WTC11 (cell line): ENCODE data around the gene RNF181. TPM values are rescaled to one million over a fixed set of nuclear protein-coding genes. Genes with fewer than 3 reads are reported as not detected.

Source experiments
- ATF6 ChIP-seq: sonication (generic); formaldehyde crosslinking; IDR thresholded peaks from 2 replicates; pipeline ENCODE4 v1.8.1; 2023; ENCODE audit warnings: mild to moderate bottlenecking, missing genetic modification reagents
- E2F1 ChIP-seq: sonication (generic); formaldehyde crosslinking; IDR thresholded peaks from 2 replicates; pipeline ENCODE4 v1.8.0; 2022; ENCODE audit warnings: mild to moderate bottlenecking, missing genetic modification reagents
- E2F5 ChIP-seq: sonication (generic); formaldehyde crosslinking; IDR thresholded peaks from 2 replicates; pipeline ENCODE4 v1.8.1; 2022; ENCODE audit warnings: mild to moderate bottlenecking, moderate library complexity, missing genetic modification reagents
- ERG ChIP-seq: fragments of 250-450 bp; sonication (Bioruptor Pico); IDR thresholded peaks from 2 replicates; pipeline ENCODE4 v1.8.0; 2021; ENCODE audit warnings: mild to moderate bottlenecking
- FOXP1 ChIP-seq: sonication (generic); formaldehyde crosslinking; IDR thresholded peaks from 2 replicates; pipeline ENCODE4 v1.8.0; 2022; ENCODE audit warnings: missing genetic modification reagents, mild to moderate bottlenecking, moderate library complexity, borderline replicate concordance
- JUN ChIP-seq: sonication (generic); formaldehyde crosslinking; IDR thresholded peaks from 2 replicates; pipeline ENCODE4 v1.8.0; 2023; ENCODE audit warnings: mild to moderate bottlenecking, missing genetic modification reagents
- MLX ChIP-seq: sonication (generic); formaldehyde crosslinking; IDR thresholded peaks from 2 replicates; pipeline ENCODE4 v1.8.1; 2023; ENCODE audit warnings: mild to moderate bottlenecking, missing genetic modification reagents, moderate library complexity
- NFE2L1 ChIP-seq: sonication (generic); formaldehyde crosslinking; IDR thresholded peaks from 2 replicates; pipeline ENCODE4 v1.8.1; 2023; ENCODE audit warnings: missing genetic modification reagents
- RORB ChIP-seq: fragments of 250-450 bp; sonication (Bioruptor Pico); IDR thresholded peaks from 2 replicates; pipeline ENCODE4 v1.9.0; 2021; ENCODE audit warnings: mild to moderate bottlenecking
- SMAD4 ChIP-seq: sonication (generic); formaldehyde crosslinking; IDR thresholded peaks from 2 replicates; pipeline ENCODE4 v1.8.0; 2022; ENCODE audit warnings: mild to moderate bottlenecking, missing genetic modification reagents
- SOX15 ChIP-seq: fragments of 250-450 bp; sonication (Bioruptor Pico); IDR thresholded peaks from 2 replicates; pipeline ENCODE4 v1.9.0; 2021; ENCODE audit warnings: mild to moderate bottlenecking
- SP1 ChIP-seq: sonication (generic); formaldehyde crosslinking; conservative IDR thresholded peaks from 2 replicates; pipeline ENCODE4 v1.8.1; 2022; ENCODE audit warnings: missing genetic modification reagents
- STAT6 ChIP-seq: sonication (generic); formaldehyde crosslinking; conservative IDR thresholded peaks from 2 replicates; pipeline ENCODE4 v1.8.1; 2023; ENCODE audit warnings: mild to moderate bottlenecking, low read depth, missing genetic modification reagents, moderate library complexity
- TEAD1 ChIP-seq: sonication (generic); formaldehyde crosslinking; IDR thresholded peaks from 2 replicates; pipeline ENCODE4 v1.8.0; 2022; ENCODE audit warnings: mild to moderate bottlenecking, missing genetic modification reagents
- TP53 ChIP-seq: sonication (generic); formaldehyde crosslinking; IDR thresholded peaks from 2 replicates; pipeline ENCODE4 v1.8.1; 2023; ENCODE audit warnings: mild to moderate bottlenecking, missing genetic modification reagents
- ZBTB21 ChIP-seq: sonication (generic); formaldehyde crosslinking; IDR thresholded peaks from 2 replicates; pipeline ENCODE4 v1.8.1; 2023; ENCODE audit warnings: mild to moderate bottlenecking, missing genetic modification reagents, borderline replicate concordance
- ZNF219 ChIP-seq: sonication (generic); formaldehyde crosslinking; IDR thresholded peaks from 2 replicates; pipeline ENCODE4 v1.8.0; 2023; ENCODE audit warnings: missing genetic modification reagents, mild to moderate bottlenecking, borderline replicate concordance
- ZNF416 ChIP-seq: fragments of 250-450 bp; sonication (Bioruptor Pico); IDR thresholded peaks from 2 replicates; pipeline ENCODE4 v1.9.0; 2021; ENCODE audit warnings: mild to moderate bottlenecking, inconsistent platforms
- total RNA-seq: library from RNA; stranded (reverse); gene quantifications from 3 replicates; pipeline ENCODE4 v1.2.3, GENCODE V29; 2021

The RNF181 gene
- total RNA-seq, 1 experiment from 2014 or later: 95.4 TPM

- TF ChIP-seq STAT6: no peak
- TF ChIP-seq TP53 (CRISPR knock-in tag): no peak
- no peak for TF ChIP-seq TEAD1 (CRISPR knock-in tag)
- TF ChIP-seq ZNF416 (CRISPR knock-in tag): no peak
- no peak for TF ChIP-seq SMAD4
- no peak for TF ChIP-seq E2F5 (CRISPR knock-in tag)
- TF ChIP-seq SP1 (CRISPR knock-in tag): 0 out of 2 replicates have a peak, but pooled peaks have one; percentile 12
- TF ChIP-seq SOX15 (CRISPR knock-in tag): no peak
- 0 out of 2 replicates have a peak, but pooled peaks have one; percentile 35 for TF ChIP-seq FOXP1 (CRISPR knock-in tag)
- TF ChIP-seq ZBTB21 (CRISPR knock-in tag): no peak
- TF ChIP-seq ATF6 (CRISPR knock-in tag): no peak
- TF ChIP-seq RORB (CRISPR knock-in tag): no peak
- TF ChIP-seq JUN: no peak
- TF ChIP-seq MLX: no peak
- TF ChIP-seq ZNF219 (CRISPR knock-in tag): no peak
- no peak for TF ChIP-seq E2F1 (CRISPR knock-in tag)
- TF ChIP-seq NFE2L1 (CRISPR knock-in tag): no peak
- TF ChIP-seq ERG: no peak
Observed at GRCh38 chr2:85584354-85584856, 11.1 kb upstream of the RNF181 start, which contains the start of gene VAMP5 (continued).
